SK-N-SH treated with all-trans-retinoic acid at 6 μM for 48 hours (cell line): ENCODE data around the gene SCRT2.

Experiments
- ARNTL ChIP-seq: fragments of 450-650 bp; formaldehyde crosslinking; IDR thresholded peaks from 2 replicates; pipeline ENCODE4 v1.5.0; 2020; ENCODE audit warnings: low read depth, mild to moderate bottlenecking, moderate library complexity, borderline replicate concordance
- CREB5 ChIP-seq: fragments of 250-450 bp; sonication (Bioruptor Pico); IDR thresholded peaks from 2 replicates; pipeline ENCODE4 v1.5.1; 2020; ENCODE audit warnings: low read depth, mild to moderate bottlenecking, moderate library complexity
- CSRNP3 ChIP-seq: fragments of 250-450 bp; sonication (Bioruptor Pico); IDR thresholded peaks from 2 replicates; pipeline ENCODE4 v1.5.1; 2021; ENCODE audit warnings: mild to moderate bottlenecking, moderate library complexity
- ESRRG ChIP-seq: fragments of 250-450 bp; sonication (Bioruptor Pico); IDR thresholded peaks from 2 replicates; pipeline ENCODE4 v1.6.1; 2021; ENCODE audit warnings: mild to moderate bottlenecking
- GLIS3 ChIP-seq: fragments of 250-450 bp; sonication (Bioruptor Pico); IDR thresholded peaks from 2 replicates; pipeline ENCODE4 v1.5.0; 2020; ENCODE audit warnings: mild to moderate bottlenecking, moderate library complexity
- OSR1 ChIP-seq: fragments of 250-450 bp; sonication (Bioruptor Pico); IDR thresholded peaks from 2 replicates; pipeline ENCODE4 v1.8.0; 2022; ENCODE audit warnings: moderate library complexity, mild to moderate bottlenecking, inconsistent platforms
- RARB ChIP-seq: fragments of 250-450 bp; sonication (Bioruptor Pico); IDR thresholded peaks from 2 replicates; pipeline ENCODE4 v1.8.0; 2021; ENCODE audit warnings: mild to moderate bottlenecking, moderate library complexity
- TCF4 ChIP-seq: fragments of 250-450 bp; sonication (Bioruptor Pico); IDR thresholded peaks from 2 replicates; pipeline ENCODE4 v1.8.0; 2021; ENCODE audit warnings: mild to moderate bottlenecking, moderate library complexity, borderline replicate concordance
- TOX ChIP-seq: fragments of 250-450 bp; sonication (Bioruptor Pico); IDR thresholded peaks from 2 replicates; pipeline ENCODE4 v1.8.0; 2021; ENCODE audit warnings: mild to moderate bottlenecking, moderate library complexity, borderline replicate concordance
- ZFP3 ChIP-seq: fragments of 250-450 bp; sonication (Bioruptor Pico); IDR thresholded peaks from 2 replicates; pipeline ENCODE4 v1.5.0; 2020; ENCODE audit warnings: mild to moderate bottlenecking, moderate library complexity
- ZFP30 ChIP-seq: fragments of 450-650 bp; formaldehyde crosslinking; IDR thresholded peaks from 2 replicates; pipeline ENCODE4 v1.5.0; 2022; ENCODE audit warnings: mild to moderate bottlenecking, moderate library complexity
- ZNF565 ChIP-seq: fragments of 450-650 bp; formaldehyde crosslinking; conservative IDR thresholded peaks from 2 replicates; pipeline ENCODE4 v1.5.0; 2020; ENCODE audit warnings: low read depth, mild to moderate bottlenecking, moderate library complexity
- ZNF70 ChIP-seq: fragments of 450-650 bp; formaldehyde crosslinking; IDR thresholded peaks from 2 replicates; pipeline ENCODE4 v1.5.0; 2020; ENCODE audit warnings: mild to moderate bottlenecking, moderate library complexity
- TF ChIP-seq, protein P1 (sequence below): fragments of 250-450 bp; sonication (Bioruptor Pico); IDR thresholded peaks from 2 replicates; pipeline ENCODE4 v1.8.0; 2020; ENCODE audit warnings: mild to moderate bottlenecking, moderate library complexity, borderline replicate concordance

DNA sequence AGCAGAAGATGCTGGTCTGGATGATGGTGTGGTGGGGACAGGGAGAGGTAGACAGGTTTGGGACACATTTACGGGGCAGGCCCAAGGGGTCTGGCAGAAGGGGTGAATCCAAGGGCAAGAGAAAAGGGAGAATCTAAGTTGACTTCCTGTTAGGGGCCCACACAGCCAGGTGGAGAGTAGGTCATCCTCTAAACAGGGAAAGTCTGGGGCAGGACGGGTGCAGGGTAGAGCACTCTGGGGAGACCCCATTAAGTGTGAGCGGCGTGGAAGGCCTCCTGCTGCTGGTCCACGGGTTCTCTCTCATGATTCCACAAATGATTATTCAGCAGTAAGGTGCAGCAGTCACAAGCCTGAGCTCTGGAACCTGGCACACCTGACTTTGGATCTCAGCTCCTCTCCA, 25.3 kb downstream of the SCRT2 start:
- TF ChIP-seq CREB5 (CRISPR knock-in tag) (no peak), GLIS3 (CRISPR knock-in tag) (no peak), ZFP3 (CRISPR knock-in tag) (no peak), ZFP30 (CRISPR knock-in tag) (no peak), ARNTL (CRISPR knock-in tag) (no peak), ZNF70 (no peak), RARB (CRISPR knock-in tag) (no peak), TCF4 (CRISPR knock-in tag) (no peak), ESRRG (CRISPR knock-in tag) (no peak), ZNF565 (CRISPR knock-in tag) (no peak), TOX (CRISPR knock-in tag) (no peak), CSRNP3 (CRISPR knock-in tag) (no peak), OSR1 (CRISPR knock-in tag) (no peak)
- TF ChIP-seq, protein P1, sequence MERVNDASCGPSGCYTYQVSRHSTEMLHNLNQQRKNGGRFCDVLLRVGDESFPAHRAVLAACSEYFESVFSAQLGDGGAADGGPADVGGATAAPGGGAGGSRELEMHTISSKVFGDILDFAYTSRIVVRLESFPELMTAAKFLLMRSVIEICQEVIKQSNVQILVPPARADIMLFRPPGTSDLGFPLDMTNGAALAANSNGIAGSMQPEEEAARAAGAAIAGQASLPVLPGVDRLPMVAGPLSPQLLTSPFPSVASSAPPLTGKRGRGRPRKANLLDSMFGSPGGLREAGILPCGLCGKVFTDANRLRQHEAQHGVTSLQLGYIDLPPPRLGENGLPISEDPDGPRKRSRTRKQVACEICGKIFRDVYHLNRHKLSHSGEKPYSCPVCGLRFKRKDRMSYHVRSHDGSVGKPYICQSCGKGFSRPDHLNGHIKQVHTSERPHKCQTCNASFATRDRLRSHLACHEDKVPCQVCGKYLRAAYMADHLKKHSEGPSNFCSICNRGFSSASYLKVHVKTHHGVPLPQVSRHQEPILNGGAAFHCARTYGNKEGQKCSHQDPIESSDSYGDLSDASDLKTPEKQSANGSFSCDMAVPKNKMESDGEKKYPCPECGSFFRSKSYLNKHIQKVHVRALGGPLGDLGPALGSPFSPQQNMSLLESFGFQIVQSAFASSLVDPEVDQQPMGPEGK (CRISPR knock-in tag) = no peak
